Measurements from ENCODE around the gene UMODL1. TPM values are rescaled to one million over a fixed set of nuclear protein-coding genes. Genes with fewer than 3 reads are reported as not detected.
A peak's percentile ranks its signal among the peaks of the same experiment; 100 is the strongest.

UMODL1 gene
- total RNA-seq, 2 experiments from 2014 or later, result 0.42 to 0.49 TPM

- DNase-seq (peak in 1 of 14 experiments; percentile 15), ATAC-seq (ENCODE audit: poor library complexity) (no peak)
- Mint-ChIP-seq H3K36me3 (ENCODE audit: low read depth) (no peaks in the 10 kb centered on the region), H3K27me3 (no peaks in the 10 kb centered on the region), H3K9me3 (no peaks in the 10 kb centered on the region), H3K27ac (no peak overlapping the region), H3K4me1 (ENCODE audit: low read depth) (no peaks in the 10 kb centered on the region), H3K4me3 (no peak overlapping the region)
- no peak overlapping the region for H3K4me3 ChIP-seq (ENCODE audit: low read length)
- intact Hi-C loops (cut with DNase I, micrococcal nuclease), result no loop called here
- H3K27ac ChIP-seq (ENCODE audit: low read depth in 1 of 2, low read length in 2 of 2), result no peak overlapping the region
- CTCF ChIA-PET, result interaction anchor here (0.6 kb wide), 1 partner anchor 25 kb away, joined by 3 read pairs; no protein-coding TSS in a partner anchor
- H3K9me3 ChIP-seq (ENCODE audit: control insufficient read depth in 1 of 2, insufficient read depth in 1 of 2, low read length in 2 of 2), result no peaks in the 10 kb centered on the region
- no peaks in the 10 kb centered on the region for H3K36me3 ChIP-seq (ENCODE audit: insufficient read depth, low read length)
- POLR2A ChIA-PET, result no interaction called here
- H3K4me1 ChIP-seq (ENCODE audit: insufficient read depth, low read length), result no peaks in the 10 kb centered on the region
- no peaks in the 10 kb centered on the region for H3K27me3 ChIP-seq (ENCODE audit: control insufficient read depth in 1 of 2, insufficient read depth in 2 of 2, low read length in 2 of 2)
- no peak for TF ChIP-seq CTCF (IDR thresholded peaks at IDR 0.05)
Measured at GRCh38 chr21:42151148-42151947, 80.2 kb downstream of the UMODL1 start.

- ChIA-PET POLR2A (no interaction called here), CTCF (interaction anchor here (1.4 kb wide), 1 partner anchor 107 kb away, joined by 4 read pairs; no protein-coding TSS in a partner anchor)
- H3K4me3 ChIP-seq (ENCODE audit: low read length), result no peak overlapping the region
- H3K27ac Mint-ChIP-seq, result no peak overlapping the region
- ATAC-seq (ENCODE audit: poor library complexity), result no peak
- H3K4me3 Mint-ChIP-seq, result no peak overlapping the region
- intact Hi-C loops (cut with DNase I, micrococcal nuclease), result no loop called here
- H3K27ac ChIP-seq (ENCODE audit: low read depth in 1 of 2, low read length in 2 of 2), result no peak overlapping the region
- no peaks in the 10 kb centered on the region for H3K4me1 ChIP-seq (ENCODE audit: insufficient read depth, low read length)
- no peaks in the 10 kb centered on the region for H3K36me3 ChIP-seq (ENCODE audit: insufficient read depth, low read length)
- H3K36me3 Mint-ChIP-seq (ENCODE audit: low read depth), result no peaks in the 10 kb centered on the region
- TF ChIP-seq CTCF (IDR thresholded peaks at IDR 0.05), result no peak
- no peak for DNase-seq
- no peaks in the 10 kb centered on the region for H3K27me3 Mint-ChIP-seq
- H3K9me3 ChIP-seq (ENCODE audit: control insufficient read depth in 1 of 2, insufficient read depth in 1 of 2, low read length in 2 of 2), result no peaks in the 10 kb centered on the region
- no peaks in the 10 kb centered on the region for H3K4me1 Mint-ChIP-seq (ENCODE audit: low read depth)
- no peaks in the 10 kb centered on the region for H3K27me3 ChIP-seq (ENCODE audit: control insufficient read depth in 1 of 2, insufficient read depth in 2 of 2, low read length in 2 of 2)
- no peaks in the 10 kb centered on the region for H3K9me3 Mint-ChIP-seq
Measured at GRCh38 chr21:42151948-42152220, 80.8 kb downstream of the UMODL1 start.

- ChIA-PET CTCF (interaction anchor here (1.4 kb wide), 1 partner anchor 105 kb away, joined by 4 read pairs; no protein-coding TSS in a partner anchor), POLR2A (no interaction called here)
- H3K27ac Mint-ChIP-seq, result no peak overlapping the region
- ATAC-seq (ENCODE audit: poor library complexity), result no peak
- intact Hi-C loops (cut with DNase I, micrococcal nuclease), result no loop called here
- no peaks in the 10 kb centered on the region for H3K4me1 Mint-ChIP-seq (ENCODE audit: low read depth)
- no peak overlapping the region for H3K27ac ChIP-seq (ENCODE audit: low read depth in 1 of 2, low read length in 2 of 2)
- no peaks in the 10 kb centered on the region for H3K36me3 ChIP-seq (ENCODE audit: insufficient read depth, low read length)
- H3K9me3 Mint-ChIP-seq, result no peaks in the 10 kb centered on the region
- H3K27me3 Mint-ChIP-seq, result no peaks in the 10 kb centered on the region
- DNase-seq, result peak in 1 of 14 experiments; percentile 26
- no peaks in the 10 kb centered on the region for H3K4me1 ChIP-seq (ENCODE audit: insufficient read depth, low read length)
- H3K4me3 ChIP-seq (ENCODE audit: low read length), result no peak overlapping the region
- no peak for TF ChIP-seq CTCF (IDR thresholded peaks at IDR 0.05)
- H3K9me3 ChIP-seq (ENCODE audit: control insufficient read depth in 1 of 2, insufficient read depth in 1 of 2, low read length in 2 of 2), result no peaks in the 10 kb centered on the region
- no peak overlapping the region for H3K4me3 Mint-ChIP-seq
- no peaks in the 10 kb centered on the region for H3K27me3 ChIP-seq (ENCODE audit: control insufficient read depth in 1 of 2, insufficient read depth in 2 of 2, low read length in 2 of 2)
- H3K36me3 Mint-ChIP-seq (ENCODE audit: low read depth), result no peaks in the 10 kb centered on the region
Measured at GRCh38 chr21:42153046-42153686, 82.0 kb downstream of the UMODL1 start.

Measured in CD4-positive, alpha-beta T cell (primary cell).